Embryonic facial prominence (tissue), 1 donor: ENCODE data around the gene LRRC34.

ENCODE experiments used
- DNase-seq: peaks from one replicate; pipeline ENCODE4 v3.0.0-alpha.2; 2016; ENCODE audit errors: extremely low spot score

Gene LRRC34

DNA sequence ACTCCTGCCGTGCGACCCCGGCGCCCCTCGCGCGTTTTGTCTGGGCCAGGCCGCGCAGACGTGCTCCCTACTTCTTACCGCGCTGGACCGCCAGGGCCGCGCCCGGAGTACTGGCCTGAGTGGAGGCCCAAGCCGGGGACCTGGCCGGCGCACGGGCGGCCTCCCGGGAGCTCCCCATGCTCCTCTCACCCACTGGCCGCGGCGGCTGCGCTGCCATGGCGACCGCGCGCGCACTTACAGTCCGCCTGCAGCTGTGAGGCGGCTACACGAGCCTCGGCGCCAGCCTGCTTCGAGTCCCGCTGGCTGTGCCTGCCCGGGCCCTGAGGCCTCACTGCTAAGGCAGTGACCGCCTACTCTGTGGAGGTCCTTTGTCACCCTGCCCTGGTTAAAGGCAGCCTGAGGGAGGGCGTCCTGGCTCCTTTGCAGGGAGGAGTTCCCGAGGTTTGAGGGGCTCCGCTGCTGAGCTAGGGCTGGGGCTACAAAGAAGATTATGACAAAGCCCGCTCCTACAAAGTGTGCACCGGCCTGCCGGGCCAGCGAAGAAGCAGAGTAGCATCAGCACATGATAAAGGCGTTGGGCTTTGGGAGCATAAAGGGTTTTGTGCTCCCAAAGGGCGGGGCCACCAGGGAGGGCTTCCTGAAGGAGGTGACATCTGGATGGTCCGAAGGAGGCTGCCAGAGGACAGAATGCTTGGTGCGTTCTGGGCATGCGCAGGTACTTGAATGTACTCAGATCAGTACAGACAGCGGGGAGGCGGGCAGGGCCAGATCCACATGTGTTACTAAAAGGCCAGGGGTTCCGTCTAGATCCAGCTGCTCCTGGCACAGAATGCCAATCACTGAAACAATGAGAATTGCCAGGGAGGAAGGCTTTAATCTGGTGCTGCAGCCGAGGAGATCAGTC, at the start of gene LRRC34, which contains the start of gene LRRIQ4:
Gene LRRC34 (minus strand): TSS at position 573 of the 904 bp plus-strand sequence. CDS start 356 bp downstream, at position 217.
Gene LRRIQ4 (plus strand): TSS at position 539 of the 904 bp plus-strand sequence. CDS start 9,052 bp downstream, outside the sequence.
- DNase-seq, result no peak

- no peak for DNase-seq
Observed at GRCh38 chr3:169861871-169862270, 49.2 kb upstream of the LRRC34 start.

GRCh38 chr3:169857811-169858210, 45.1 kb upstream of the LRRC34 start:
- no peak for DNase-seq

- no peak for DNase-seq
Observed at GRCh38 chr3:169855514-169855913, 42.8 kb upstream of the LRRC34 start.

DNA sequence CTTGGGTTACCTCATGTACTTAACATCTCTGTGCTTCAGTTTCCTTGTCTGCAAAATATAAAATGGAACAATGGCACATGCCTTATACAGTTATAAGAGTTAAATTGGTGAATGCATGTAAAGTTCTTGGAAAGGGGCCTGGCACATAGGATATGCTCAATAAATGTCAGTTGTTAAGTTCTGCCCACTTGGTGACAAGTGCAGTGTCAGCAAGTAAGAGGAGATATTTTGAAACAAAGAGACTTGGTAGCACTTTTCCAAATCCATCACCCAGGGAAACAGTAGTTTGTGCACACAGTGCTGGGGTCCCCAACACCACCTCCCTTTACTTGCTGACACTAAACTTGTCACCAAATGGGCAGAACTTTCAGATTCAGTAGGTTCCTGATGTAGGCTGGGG, 37.9 kb upstream of the LRRC34 start:
- DNase-seq, result no peak

GRCh38 chr3:169848741-169849140, 36.0 kb upstream of the LRRC34 start:
- no peak for DNase-seq

DNA sequence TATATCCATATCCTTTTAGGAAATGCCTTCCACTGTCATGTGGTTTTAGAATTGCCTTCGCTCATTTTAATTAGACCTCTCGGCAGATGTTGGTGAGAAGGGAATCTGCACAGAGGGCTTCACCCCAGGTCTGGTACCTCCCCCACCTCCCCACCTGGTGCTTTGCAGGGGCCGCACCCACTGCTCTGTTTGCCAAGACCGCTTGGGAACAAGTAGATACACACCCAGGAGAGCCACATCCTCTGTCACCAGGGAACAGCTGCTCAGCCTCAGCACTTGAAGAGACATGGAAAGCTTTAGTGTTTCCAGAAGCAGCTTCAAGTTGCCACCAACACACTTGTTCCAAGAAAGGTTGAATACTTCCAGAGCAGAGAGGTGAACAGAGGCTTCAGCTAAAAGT, 35.2 kb upstream of the LRRC34 start:
- no peak for DNase-seq

- no peak for DNase-seq
Observed at GRCh38 chr3:169846458-169847193, 33.9 kb upstream of the LRRC34 start.

DNA sequence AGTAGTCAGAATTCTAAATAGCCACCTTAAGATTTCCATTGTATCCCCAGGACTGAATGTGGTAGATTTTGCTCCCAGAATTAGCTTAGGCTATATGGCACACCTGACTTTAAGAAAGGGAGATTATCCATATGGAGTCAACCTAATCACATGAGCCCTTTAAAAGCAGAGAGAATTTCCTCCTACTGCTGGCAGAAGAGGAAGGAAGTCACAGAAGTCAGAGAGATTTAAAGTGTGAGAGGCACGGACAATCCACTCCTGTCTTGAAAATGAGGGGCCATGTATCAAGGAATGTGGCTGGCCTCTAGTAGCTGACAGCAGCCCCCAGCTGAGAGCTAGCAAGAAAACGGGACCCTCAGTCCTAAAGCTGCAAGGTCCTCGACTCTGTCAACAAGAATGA, 30.3 kb upstream of the LRRC34 start:
- DNase-seq, result no peak

DNA sequence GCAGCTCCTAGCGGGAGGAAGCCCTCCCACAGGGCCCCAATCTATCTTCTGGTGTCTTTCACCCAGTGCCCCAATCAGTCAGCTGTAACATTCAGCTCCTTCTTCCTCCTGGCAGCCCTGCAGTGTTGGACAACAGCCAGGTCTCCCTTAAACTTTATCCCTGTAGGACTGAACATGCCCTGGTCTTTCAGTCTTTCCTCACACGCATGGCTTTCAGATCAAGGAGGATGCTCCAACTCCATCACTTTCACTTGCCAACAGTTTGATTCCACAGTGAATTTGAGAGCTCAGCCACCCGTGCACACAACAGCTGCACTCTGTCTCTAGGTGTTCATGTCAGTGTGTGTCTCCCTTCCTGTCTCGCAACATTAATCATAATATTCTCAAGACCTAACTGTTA, 28.5 kb upstream of the LRRC34 start:
- no peak for DNase-seq

- no peak for DNase-seq
Observed at GRCh38 chr3:169838511-169839030, 25.9 kb upstream of the LRRC34 start.

DNA sequence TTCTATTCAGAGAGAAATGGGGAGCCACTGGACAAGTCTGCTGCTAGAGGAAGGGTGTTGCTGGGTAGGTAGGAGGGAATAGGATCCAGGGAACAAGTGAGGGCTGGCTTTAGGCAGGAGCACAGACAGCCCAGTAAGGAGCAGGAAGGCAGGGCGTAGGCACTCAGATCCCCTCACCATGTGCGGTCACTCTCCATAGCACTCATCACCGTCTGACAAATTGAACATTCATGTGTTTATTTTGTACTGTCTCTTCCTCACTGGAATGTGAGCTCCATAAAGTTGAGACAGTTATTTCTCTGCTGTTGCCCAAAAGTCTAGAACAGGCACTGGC, 24.2 kb upstream of the LRRC34 start:
- DNase-seq, result no peak

DNA sequence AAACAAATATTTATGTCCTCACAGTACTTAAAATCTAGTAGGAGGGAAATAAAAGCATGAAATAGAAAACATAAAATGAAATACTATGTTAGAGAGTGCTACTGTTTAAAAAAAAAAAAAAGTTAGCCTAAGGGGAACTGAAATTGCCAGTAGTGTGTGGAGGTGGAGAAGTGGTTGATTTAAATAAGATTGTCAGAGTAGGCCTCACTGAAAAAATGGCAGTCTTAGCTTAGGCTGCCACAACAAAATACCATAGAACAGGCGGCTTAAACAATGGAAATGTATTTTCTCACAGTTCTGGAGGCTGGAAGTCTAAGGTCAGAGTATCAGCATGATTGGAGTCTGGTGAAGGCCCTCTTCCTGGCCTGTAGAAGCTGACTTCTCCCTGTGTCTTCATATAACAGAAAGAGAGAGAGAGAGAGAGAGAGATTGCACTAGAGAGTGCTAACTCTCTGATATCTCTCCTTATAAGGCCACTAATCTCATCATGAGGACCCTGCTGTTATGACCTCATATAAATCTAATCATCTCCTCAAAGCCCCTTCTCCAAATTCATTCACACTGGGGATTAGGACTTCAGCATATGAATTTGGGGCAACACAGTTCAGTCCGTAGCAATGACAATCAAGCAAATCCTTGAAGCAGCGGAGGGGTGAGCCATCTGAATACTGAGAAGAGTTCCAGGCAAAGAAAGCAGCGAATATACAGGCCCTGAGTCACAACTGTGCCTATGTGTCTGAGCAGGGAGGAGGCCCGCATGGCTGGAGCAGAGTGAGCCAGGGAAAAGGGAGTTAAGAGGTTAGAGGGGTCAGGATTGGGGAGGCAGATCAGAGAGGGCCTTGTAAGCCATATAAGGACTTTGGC, 23.6 kb upstream of the LRRC34 start:
- DNase-seq, result no peak

GRCh38 chr3:169835533-169835932, 22.8 kb upstream of the LRRC34 start:
- DNase-seq, result no peak

- no peak for DNase-seq
Observed at GRCh38 chr3:169827712-169828111, 15.0 kb upstream of the LRRC34 start.

DNA sequence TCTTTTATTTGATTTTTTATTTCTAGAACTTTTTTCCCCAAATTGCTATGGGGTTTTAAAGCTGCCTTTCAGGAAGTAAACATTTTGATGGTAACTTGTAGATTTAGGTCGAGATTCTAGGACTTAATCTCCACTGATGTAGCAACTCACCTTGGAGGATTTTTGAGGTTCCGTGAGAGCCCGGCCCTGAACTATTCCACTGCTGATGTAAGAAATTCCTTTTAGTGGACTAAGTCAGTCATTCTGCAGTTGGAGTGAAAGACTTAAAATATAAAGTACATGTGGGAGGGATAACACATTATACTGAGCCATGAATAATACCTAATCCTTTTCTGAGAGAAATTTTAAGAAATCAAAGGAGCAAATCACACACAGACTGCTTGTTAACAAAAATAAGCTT, 12.6 kb upstream of the LRRC34 start:
- no peak for DNase-seq

GRCh38 chr3:169822983-169823382, 10.3 kb upstream of the LRRC34 start:
- DNase-seq, result no peak

GRCh38 chr3:169822540-169822939, 9.8 kb upstream of the LRRC34 start:
- DNase-seq, result no peak

DNA sequence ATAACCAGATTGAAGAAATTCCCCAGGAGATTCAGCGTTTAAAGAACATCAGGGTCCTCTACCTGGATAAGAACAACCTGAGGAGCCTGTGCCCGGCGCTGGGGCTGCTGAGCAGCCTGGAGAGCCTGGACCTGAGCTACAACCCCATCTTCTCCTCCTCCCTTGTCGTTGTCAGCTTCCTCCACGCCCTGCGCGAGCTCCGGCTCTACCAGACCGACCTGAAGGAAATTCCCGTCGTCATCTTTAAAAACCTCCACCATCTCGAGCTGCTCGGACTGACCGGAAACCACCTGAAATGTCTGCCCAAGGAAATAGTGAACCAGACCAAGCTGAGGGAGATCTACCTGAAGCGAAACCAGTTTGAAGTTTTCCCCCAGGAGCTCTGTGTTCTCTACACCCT, 9.4 kb upstream of the LRRC34 start:
- no peak for DNase-seq

- no peak for DNase-seq
Observed at GRCh38 chr3:169818316-169818715, 5.6 kb upstream of the LRRC34 start.

GRCh38 chr3:169815590-169816150, 3.0 kb upstream of the LRRC34 start:
- no peak for DNase-seq
